HL-60/S4 (cell line): Measurements from ENCODE around the gene CMTR1.

Experiments
- in situ Hi-C: fragments of 300-500 bp; cut with MboI; formaldehyde crosslinking; loops from 2 replicates; pipeline ENCODE4 v1.14.3; 2022; ENCODE audit warnings: low sequenced_read_pairs

CMTR1 gene

GRCh38 chr6:37528541-37528940 lies 95.5 kb downstream of the CMTR1 start:
- in situ Hi-C loops: no loop called here

- in situ Hi-C loops: no loop called here
These were observed 97.3 kb downstream of the CMTR1 start for GRCh38 chr6:37530297-37530696.

- in situ Hi-C loops: no loop called here
These were observed 98.0 kb downstream of the CMTR1 start for GRCh38 chr6:37531026-37531425.
